GM21723 (cell line): Measurements from ENCODE around the gene PKN1.

ENCODE experiments used
- ATAC-seq: cut with Tn5 transposase; IDR thresholded peaks from one replicate; pipeline ENCODE4 v1.9.1; 2021; ENCODE audit warnings: mild to moderate bottlenecking, moderate library complexity; ENCODE audit not compliant: unreplicated experiment

Gene PKN1

GRCh38 chr19:14510311-14511228 is 77.5 kb downstream of the PKN1 start:
- no peak for ATAC-seq

GRCh38 chr19:14511229-14511593 is 78.1 kb downstream of the PKN1 start:
- ATAC-seq = no peak

GRCh38 chr19:14512406-14512961 is 79.4 kb downstream of the PKN1 start:
- ATAC-seq = no peak

- no peak for ATAC-seq
Measured at GRCh38 chr19:14514215-14514863, 81.2 kb downstream of the PKN1 start.

GRCh38 chr19:14515501-14516047 is 82.5 kb downstream of the PKN1 start:
- no peak for ATAC-seq

- no peak for ATAC-seq
Measured at GRCh38 chr19:14516048-14516534, 83.0 kb downstream of the PKN1 start.

GRCh38 chr19:14516746-14517438 is 83.8 kb downstream of the PKN1 start:
- ATAC-seq = no peak

GRCh38 chr19:14517446-14517839 is 84.3 kb downstream of the PKN1 start:
- no peak for ATAC-seq

- peak; percentile 57 for ATAC-seq
Measured at GRCh38 chr19:14517840-14518505, 84.9 kb downstream of the PKN1 start, which contains the start of gene DNAJB1. TSS of gene DNAJB1 (minus strand) at chr19:14518397. CDS start at chr19:14518349, 48 bp downstream.

GRCh38 chr19:14519245-14519859 is 86.2 kb downstream of the PKN1 start:
- no peak for ATAC-seq

- ATAC-seq = no peak
Measured at GRCh38 chr19:14519860-14520407, 86.8 kb downstream of the PKN1 start.

GRCh38 chr19:14520543-14520942 is 87.4 kb downstream of the PKN1 start:
- no peak for ATAC-seq
